Measurements from ENCODE around the gene PSMB10.
A peak's percentile ranks its signal among the peaks of the same experiment; 100 is the strongest.
"Not testable (repeated sequence)": the region's sequence is repeated elsewhere in the genome, so short reads cannot be mapped to it uniquely, and the experiment has no call there.

PSMB10 gene

DNA sequence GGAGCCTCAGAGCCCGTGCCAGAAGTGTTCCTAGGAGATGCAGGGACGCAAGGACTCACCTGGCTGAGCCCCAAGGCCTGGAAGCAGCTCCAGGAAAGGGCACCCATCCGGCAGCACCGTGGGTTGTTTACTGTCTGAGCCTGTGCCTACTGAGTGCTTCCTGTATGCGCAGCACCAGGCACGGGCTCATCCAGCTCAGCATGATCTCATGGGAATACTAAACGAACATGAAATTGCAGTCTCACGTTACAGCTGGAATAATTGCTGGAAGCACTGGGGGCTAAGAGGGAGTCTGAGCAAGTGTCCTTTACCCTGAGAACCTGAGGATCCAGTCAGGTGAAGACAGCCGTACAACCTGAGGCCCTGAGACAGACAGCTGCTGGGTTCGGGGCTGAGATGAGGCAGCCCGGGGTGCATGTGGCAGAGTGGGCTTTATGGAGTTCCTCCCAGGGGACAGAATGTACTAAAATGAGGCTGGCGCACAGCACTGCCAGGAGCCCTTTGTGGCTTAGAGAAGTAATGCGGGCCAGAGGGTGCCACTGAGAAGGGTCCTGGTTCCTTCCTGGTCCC lies 10.4 kb downstream of the PSMB10 start:
- DNase-seq (ENCODE audit: low read depth, low spot score) = no peak

DNA sequence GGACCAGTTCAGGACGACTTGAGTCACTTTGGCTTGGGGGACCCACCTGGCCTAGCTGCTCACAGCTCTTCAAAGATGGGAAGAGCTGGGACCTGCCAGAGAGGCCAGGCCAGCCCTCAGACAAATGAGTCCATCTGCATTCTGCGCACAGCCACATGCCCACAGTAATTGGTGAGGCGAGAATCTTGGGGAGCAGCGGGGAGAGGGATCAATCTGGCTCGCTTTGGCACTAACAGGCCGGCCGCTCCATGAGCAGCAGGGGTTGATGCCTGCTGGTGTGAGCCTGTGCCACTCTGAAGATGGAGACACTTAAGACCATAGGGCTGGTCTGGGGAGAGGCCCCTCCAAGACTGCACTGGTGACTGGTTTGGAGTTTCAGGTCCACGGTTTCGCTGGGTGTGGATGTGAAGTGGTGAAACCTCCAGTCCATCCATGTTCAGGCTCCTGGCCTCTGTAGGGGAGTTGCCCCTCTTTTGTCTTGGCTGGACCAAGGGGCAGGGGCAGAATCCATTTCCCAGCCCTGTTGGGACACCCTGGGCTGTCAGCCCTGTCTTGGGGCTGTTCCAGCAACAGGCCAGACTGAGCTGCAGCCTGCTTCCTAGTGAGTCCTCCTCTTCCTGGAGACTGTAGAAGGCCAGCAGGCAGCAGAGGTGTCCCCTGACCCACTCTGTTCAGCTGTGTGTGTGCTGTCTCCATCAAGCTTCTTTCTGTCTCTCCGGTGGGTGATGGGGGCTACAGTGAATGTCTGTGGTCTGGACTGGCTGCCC lies 12.3 kb downstream of the PSMB10 start:
- no peak for DNase-seq (ENCODE audit: low read depth, low spot score)

DNA sequence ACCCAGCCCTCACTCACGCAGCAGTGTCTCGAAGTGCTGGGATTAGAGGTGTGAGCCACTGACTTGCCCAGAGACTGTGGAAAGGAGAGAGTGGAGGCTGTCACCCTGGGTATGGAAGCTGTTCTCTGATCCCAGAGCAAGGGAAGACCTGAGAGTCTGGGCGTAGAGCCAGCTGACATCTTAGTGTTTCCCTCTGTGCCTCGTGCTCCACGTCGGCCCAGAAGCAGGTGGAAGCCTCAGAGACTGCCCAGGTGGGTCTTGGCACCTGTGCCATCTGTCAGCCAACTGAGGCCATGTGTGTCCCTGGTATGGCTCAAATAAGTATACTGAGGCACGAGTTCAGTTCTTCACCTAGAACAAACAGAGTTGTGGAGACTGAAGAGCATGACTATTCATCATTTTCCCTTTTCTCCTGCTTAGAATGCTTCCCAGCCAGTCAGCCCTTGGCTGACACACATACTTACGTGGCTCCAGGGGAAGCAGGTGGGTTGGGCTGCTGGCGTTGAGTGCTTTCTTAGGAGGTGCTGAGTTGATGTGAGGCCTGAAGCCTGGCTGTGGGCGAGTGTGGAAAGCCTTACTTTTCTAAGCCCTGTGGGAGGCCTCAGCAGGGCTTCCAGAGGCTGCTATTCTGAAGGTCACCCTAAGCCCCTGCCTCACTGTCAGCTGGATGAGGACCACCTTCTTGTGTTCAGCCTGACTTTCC lies 13.1 kb downstream of the PSMB10 start:
- DNase-seq (ENCODE audit: low read depth, low spot score) = no peak

DNA sequence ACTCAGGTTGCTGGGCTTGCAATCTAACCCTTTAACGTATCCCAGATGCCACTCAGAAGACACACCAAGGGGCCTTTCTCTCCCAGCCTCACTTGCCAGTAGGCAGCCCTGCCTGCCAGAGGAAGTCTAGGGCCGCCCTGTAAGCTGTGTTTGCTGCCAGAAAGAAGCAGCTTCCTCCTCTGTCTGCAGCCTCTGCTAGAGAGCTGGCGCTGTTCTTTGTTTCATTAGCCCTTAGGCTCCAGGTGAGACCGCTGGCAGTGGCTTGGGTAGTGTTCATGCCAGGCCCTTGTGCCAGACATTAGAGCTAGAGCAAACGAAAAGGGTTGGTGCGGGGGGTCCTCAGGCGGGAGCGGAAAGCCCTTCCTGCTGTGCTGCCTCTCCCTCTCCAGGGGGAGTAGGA lies 13.9 kb downstream of the PSMB10 start:
- DNase-seq (ENCODE audit: low read depth, low spot score) = no peak

DNA sequence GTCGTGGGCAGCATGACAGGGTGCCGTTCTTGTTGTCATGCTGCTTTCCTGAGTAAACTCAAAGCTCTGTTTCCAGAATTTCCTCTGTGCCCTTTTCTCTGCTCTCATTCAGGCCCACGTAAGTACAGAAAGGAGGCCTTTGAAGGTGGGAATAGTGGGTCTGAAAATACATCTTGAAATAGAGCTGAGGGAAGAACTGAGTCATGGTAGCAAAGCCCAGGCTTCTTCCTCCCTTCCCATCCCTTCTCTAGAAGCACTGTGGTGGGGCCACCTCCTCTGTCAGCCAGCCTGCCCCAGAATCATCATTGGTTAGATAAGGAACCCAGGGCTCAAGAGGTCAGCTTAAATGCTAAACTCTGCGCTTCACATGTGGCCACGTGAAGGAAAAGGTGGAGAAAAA lies 14.4 kb downstream of the PSMB10 start:
- no peak for DNase-seq (ENCODE audit: low read depth, low spot score)

DNA sequence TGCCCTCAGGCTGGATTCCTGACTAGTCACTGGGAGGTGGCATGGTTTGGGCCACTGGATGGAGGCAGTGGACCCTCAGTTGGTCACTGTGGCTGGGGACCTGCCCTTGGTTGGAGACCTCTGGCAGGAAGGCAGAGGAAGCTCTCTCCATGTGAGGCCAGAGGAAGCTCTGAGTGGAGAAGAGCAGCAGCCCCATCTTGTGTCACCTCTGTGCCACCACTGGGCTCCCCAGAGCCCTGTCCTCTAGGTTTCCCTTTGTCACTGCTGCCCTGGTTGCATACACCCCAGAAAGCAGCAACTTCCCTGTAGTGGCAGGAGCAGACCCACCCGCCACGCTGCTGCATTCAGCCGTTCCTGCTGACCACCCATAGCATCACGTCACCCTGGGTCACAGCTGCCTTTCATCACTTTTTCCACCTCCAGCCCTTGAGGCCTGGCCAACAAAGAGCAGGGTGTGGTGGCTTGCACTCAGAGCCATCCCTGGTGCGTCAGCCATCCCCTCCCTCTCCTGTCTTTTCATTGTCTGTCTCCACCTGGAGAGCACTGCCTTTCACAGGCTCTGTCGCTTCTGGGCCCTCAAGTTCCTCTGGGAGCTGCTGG lies 16.9 kb downstream of the PSMB10 start:
- DNase-seq (ENCODE audit: low read depth, low spot score) = no peak

DNA sequence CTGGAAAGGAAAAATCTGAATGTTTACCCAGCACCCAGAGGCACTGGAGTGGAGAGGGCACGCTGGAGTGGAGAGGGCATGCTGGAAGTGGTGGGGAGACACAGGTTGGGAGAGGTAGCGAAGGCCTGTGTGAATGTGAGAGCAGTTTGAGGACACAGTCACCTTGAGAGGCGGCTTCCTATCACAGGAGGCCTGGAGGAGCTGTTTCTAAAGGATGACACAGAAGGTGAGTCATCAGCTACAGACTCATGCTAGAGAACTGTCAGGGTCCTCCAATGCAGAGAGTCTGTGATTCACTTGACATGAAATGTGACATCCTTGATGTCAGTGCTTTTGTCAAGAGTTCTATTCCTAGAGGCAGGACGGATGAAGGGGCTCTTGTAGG lies 18.8 kb downstream of the PSMB10 start:
- DNase-seq (ENCODE audit: low read depth, low spot score) = peak; percentile 48

DNA sequence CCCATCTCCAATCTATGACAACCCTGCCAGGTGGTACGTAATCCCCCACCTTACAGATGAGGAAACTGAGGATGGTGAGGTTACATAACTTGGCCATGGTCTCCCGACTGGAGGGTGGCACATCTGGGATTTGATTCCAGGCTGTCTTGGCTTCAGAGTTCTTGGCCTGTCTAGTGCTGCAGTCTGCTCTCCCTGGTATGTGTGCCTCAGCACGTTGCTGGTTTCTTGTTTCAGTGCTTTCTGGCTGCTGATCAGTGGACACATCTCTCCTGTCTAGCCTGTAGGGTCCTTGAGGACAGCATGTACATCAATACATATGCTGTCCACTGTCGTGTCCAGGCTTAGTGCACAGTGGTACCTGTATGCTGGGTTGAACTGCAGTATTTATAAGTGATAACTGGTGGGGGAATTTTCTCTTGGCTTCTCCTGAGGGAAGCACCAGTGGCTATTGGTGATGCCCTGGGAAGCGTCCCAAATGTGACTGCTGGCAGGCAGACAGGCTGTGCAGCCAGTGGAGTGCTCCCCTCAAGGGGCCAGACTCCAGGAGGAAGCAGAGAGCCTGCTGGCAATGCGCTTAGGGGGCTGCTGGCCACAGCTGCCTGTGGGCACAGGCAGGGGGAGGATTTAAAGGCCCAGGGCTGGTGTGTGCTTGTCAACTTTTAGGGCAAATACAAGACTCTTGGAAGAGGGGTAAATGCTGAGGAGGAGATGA lies 19.4 kb downstream of the PSMB10 start:
- DNase-seq (ENCODE audit: low read depth, low spot score) = peak; percentile 60

DNA sequence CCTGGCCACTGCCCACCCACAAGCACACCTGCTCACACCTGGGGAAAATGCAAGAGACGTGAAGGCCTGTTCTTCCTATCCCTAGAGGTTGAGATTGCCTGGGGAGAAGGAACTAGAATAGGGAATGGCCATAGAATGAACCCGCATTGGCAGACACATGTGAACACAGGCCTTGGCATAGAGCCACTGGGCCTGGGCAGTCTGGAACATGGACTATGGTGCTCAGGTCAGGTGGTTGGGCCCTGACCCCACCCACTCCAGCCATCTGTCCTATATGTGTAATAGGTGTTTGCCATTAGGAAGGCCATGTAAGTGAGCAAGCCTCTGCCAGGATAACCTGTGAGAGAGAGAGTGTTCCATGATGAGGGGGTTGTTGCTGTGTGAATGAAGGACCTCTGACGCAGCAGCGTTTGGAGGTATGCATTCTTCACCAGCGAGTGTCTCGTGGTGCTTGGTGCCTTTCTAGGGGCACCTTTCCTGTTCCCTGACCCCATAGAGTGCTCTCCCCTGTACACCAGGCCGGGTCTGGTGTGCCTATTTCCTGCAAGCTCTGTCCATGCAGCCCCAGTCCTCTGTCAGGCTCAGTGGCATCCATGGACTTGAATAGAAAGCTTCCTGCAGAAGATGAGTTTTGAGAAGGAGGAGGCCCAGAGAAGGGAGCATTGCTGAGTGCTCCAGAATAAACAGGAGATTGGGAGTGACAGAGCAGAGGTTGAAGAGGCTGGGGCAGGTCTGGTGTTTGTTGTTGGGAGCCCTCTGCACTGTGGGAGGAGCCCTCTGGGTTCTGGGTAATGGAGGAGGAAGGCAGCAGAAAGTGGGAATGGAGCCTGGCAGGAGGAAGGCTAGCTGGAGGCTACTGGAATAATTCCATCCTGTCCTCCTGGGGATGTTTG lies 20.6 kb downstream of the PSMB10 start:
- DNase-seq (ENCODE audit: low read depth, low spot score) = no peak

DNA sequence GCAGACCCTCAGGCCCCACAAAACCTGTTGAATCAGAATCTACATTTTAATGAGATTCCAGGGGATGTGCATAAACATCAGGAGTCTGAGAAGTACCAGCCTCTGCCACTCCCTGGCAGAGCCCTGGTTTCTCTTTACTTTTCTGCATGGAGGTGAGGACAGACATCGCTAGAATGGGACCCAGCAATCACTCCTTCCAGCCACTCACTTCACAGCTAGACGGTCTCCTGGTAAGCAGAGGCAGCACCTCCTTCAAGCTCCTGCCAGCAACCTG lies 21.2 kb downstream of the PSMB10 start:
- not testable (repeated sequence) for DNase-seq (ENCODE audit: low read depth, low spot score)

DNA sequence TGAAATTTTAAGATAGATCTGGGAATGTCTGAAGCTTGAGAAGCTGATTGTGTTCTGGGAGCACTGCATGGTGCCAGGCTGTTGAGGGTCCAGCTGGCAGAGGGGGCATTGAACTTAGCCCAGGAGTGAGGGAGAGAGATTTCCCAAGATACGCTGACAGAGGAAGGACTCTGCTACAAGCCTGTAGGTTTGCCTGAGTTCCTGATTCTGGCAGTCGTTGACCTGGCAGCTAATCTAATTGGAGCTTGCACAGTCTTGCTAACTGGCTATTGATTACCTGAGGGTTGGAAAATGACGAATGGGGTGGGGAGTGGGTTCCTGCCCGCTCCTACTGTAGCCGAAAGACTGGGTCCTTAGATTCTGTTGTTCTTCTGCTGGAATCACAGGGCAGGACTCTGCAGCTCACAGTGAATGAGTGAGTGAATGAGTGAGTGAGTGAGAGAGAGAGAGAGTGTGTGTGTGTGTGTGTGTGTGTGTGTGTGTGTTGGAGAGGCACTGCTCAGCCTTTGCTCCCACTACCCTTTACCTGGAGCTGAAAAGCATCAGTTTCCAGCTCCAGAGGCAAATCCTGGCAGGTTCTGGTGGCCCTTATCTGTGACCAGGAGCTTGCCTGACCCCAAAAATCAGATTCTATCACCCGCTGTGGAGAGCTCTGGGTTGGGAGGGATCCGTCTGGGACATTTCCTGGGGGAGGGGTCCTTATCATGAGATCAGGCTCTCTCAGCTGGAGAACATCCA lies 21.7 kb downstream of the PSMB10 start:
- no peak for DNase-seq (ENCODE audit: low read depth, low spot score)

DNA sequence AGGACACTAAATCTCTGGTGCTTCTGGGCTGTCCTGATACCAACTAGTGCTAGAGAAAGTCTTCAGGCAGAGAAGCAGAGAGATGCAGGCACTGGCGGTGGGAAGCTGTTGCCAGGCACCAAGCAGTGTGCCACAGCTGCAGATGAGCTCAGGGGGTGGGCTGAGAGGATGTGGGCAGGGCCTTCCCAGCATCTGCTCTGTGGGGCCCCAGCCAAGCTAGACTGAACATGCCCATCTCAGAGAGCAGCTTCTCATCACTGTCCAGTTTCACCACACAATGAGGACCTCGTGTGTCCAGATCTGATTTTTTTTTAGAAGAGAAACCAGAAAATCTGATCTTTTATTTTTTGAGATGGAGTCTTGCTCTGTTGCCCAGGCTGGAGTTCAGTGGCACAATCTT lies 26.5 kb downstream of the PSMB10 start:
- no peak for DNase-seq (ENCODE audit: low read depth, low spot score)

DNA sequence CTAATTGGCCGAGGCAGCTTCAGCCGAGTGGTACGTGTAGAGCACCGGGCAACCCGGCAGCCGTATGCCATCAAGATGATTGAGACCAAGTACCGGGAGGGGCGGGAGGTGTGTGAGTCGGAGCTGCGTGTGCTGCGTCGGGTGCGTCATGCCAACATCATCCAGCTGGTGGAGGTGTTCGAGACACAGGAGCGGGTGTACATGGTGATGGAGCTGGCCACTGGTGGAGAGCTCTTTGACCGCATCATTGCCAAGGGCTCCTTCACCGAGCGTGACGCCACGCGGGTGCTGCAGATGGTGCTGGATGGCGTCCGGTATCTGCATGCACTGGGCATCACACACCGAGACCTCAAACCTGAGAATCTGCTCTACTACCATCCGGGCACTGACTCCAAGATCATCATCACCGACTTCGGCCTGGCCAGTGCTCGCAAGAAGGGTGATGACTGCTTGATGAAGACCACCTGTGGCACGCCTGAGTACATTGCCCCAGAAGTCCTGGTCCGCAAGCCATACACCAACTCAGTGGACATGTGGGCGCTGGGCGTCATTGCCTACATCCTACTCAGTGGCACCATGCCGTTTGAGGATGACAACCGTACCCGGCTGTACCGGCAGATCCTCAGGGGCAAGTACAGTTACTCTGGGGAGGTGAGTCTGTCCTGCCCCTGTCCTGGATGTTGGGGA lies 27.5 kb downstream of the PSMB10 start:
- DNase-seq (ENCODE audit: low read depth, low spot score) = no peak

DNA sequence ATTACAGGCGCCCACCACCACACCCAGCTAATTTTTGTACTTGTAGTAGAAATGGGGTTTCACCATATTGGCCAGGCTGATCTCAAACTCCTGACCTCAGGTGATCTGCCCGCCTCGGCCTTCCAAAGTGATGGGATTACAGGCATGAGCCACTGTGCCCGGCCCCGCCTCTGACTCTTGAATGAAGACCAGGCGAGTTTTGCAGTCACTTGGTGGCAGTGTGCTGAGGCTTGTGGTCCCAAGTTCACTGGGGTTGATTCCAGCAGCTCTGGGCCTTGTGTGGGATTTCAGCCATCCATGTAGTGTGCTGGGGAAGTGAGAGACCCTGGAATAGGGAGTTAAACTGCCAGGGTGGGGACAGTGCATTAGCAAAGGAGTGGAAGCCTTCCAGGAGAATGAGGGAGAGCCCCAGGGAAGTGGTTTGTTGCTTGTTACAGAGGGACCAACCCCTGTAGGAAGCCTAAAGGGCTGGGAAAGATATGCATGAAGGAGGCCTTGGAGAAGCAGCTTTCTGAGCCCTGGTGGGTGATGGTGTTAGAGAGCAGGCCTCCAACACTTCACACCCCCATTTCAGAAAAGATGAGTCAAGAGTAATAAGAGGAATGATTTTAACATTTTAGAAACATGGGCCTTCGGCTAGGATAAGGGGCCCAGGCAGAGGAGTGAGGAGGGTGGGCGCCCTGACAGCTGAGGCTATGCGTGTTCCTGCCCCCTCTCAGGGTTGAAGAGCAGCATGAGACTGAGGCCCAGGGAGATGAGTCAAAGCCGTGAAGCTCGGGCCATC lies 29.1 kb downstream of the PSMB10 start:
- no peak for DNase-seq (ENCODE audit: low read depth, low spot score)

DNA sequence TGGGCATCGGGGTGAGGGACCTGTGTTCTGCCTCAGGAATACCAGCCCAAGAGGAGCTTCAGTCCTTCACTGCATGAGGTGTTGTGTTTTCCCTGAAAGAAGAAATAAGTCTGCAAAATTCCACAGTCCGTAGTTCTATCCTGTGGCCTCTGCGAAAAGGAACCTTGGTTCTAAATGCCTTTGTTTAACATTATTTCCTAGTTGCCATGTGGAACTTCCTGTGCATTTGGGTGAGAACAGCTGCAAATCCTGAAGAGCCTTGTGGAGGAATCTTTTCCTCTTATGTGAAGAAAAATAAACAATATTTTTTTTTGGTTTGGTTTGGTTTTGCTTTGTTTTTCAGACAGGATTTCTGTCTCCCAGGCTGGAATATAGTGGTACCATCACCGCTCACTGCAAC lies 33.8 kb downstream of the PSMB10 start:
- no peak for DNase-seq (ENCODE audit: low read depth, low spot score)

DNA sequence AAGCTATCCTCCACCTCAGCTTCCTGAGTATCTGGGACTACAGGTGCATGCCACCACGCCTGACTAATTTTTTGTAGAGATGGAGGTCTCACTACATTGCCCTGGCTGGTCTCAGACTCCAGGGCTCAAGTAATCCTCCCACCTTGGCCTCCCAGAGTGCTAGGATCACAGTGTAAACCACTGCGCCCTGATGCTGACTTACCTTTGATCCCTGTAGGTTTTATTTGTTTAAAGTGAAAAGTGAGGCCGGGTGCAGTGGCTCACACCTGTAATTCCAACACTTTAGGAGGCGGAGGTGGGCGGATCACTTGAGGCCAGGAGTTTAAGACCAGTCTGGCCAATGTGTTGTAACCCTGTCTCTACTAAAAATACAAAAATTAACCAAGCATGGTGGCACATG lies 34.9 kb downstream of the PSMB10 start:
- DNase-seq (ENCODE audit: low read depth, low spot score) = no peak

DNA sequence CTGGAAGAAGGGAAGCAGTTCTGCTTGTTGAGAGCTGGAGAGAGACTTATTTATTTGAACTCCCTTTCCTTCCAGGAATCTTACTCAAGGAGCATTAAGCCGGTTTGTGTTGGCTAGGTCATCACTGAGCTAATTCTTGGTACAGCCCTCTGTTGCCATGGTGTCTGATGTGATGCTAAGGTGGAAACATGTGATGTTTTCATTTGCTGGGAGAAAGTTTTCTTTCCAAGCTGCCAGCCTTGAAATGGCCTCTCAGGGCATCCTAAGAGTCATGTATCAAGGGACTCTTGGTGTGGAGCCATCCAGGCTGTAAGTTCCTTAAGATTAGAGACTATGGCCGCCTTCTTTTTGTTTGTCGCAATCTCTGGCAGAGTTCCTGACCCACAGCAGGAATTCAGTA lies 39.4 kb downstream of the PSMB10 start:
- peak; percentile 85 for DNase-seq (ENCODE audit: low read depth, low spot score)

DNA sequence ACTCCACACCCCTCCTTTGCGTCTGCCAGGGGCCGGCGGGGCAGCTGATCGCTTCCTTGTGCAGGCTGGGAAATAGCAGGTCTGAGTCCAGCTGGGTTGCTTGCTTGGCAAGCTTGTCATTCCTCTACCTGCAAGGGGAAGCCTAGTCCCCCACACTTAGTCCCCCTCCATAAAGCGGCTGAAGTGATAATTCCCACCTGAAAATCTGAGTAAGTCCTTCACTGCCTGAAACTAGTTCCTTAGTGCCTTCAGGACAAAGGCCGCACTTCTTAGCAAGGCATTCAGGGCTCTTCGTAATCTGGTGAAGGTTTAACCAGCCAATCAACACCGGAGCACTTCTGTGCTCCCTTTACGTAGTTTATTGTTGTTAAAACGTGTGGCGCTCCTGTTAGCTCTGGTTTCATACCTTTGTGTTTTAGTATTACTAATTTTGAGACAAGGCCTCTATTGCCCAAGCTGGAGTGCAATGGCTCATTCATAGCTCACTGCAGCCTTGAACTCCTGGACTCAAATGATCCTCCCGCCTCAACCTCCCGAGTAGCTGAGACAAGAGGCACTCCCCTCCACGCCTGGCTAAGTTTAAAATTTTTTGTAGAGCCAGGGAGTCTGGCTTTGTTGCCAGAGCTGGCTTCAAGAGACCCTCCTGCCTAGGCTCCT lies 42.8 kb downstream of the PSMB10 start:
- no peak for DNase-seq (ENCODE audit: low read depth, low spot score)
